Subcutaneous adipose tissue (tissue), 4 donors: ENCODE results near the gene SEPTIN1. TPM values are rescaled to one million over a fixed set of nuclear protein-coding genes. Genes with fewer than 3 reads are reported as not detected.

ENCODE experiments used
- CTCF ChIP-seq: fragments of 450-650 bp; IDR thresholded peaks from one replicate; pipeline ENCODE4 v1.5.1; 2016; ENCODE audit warnings: low read depth, mild to moderate bottlenecking, control low read depth, antibody characterized with exemption, moderate library complexity
- total RNA-seq, 4 donors: library from RNA; depleted of rRNA; stranded (reverse); fragments of >200 nt; gene quantifications; one replicate each; pipeline ENCODE4 v1.1.0, GENCODE V29; 2016

The SEPTIN1 gene
- total RNA-seq, 4 donors from 2014 or later, result 0.33 to 4.4 (median 1.8) TPM

DNA sequence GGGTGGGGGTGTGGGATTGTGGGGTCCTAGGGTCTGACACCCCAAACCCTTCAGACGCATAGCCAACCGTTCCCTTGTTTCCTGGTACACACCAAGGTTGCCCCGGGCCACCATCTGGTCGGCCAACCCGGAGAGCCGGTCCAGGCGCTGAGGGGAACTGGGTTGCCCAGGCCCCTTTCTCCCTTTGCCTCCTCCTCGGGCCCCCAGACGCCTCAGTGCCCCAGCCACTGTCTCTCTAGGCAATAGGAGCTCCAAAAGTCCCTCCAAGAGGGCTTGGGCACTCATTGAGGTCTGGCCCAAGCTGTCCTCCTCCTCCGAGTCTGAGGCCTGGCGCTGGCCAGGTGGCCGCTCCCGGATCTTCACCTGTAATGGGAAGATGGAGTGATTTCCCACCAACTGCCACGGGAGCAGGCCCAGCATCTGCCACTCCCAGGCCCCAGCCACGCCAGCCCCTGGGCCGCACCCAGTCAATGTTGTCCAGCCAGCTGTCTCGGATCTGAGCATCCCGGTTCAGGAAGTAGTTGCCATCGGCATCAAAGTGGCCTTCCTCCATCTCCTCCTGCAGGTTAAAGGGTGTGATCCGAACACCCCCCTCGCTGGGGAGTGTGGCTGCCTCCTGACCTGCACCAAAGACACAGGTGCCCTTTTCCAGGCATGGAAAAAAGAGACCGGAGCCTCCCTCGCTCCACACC, 28.8 kb downstream of the SEPTIN1 start:
- no peak for TF ChIP-seq CTCF

GRCh38 chr16:30352488-30353401, 29.6 kb downstream of the SEPTIN1 start:
- TF ChIP-seq CTCF, result no peak

DNA sequence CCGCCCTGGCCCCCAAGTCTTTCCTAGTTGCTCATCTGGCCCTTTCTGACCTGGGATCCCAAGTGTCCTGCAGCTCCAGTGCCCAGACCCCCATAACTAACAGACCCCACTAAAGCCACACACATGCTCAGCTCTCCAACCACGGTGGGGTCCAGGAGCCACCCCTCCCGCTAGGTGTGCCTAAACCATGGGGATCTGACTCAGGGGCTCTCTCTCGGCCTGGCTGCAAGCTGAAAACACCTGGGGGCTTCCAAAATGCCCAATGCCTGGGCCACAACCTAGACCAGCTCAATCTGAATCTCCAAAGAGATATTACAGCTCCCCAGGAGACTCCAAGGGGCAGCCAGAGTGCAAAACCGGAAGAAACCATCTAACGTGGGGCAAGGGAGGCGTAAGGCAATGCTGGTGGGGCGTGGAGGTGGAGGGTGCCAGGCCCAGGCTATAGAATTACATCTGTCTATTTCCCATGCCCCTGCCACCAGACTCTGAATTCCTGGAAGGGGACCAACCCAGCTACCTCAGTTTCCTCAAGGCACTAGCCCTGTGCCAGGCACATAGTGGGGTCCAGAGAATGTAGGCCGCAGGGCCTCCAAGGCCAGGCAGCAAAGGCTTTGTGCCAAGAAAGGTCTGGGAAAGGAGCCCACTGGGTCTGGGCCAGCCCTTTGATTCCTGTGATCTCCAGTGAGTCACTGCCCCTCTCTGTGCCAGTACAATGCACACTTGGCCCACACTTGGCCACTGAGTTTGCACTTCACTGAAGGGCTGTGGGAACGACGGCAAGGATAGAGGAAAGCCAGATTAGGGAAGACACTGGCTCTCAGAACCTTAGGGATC, 30.6 kb downstream of the SEPTIN1 start:
- TF ChIP-seq CTCF, result no peak

DNA sequence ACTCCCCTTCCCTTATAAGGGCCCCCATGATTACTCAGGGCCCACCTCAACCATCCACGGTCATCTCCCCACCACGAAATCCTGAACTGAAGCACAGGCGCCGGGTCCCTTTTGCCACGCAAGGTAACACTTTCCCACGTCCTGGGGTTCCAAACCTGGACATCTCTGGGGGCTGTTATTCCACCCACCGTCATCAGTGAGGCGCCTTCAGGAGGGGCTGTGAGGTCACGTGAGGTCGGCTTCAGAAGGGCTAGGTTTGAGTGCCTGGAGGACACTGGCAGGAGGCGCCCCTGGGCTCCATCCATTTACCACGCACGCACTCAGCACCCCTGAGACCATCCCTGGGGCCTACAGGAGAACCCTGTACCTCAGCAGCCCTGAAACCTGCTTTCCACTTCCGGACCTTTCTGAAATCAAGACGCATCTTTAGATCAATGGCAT, 31.3 kb downstream of the SEPTIN1 start:
- no peak for TF ChIP-seq CTCF

GRCh38 chr16:30350134-30350871, 32.1 kb downstream of the SEPTIN1 start:
- TF ChIP-seq CTCF, result no peak

GRCh38 chr16:30349675-30350074, 32.7 kb downstream of the SEPTIN1 start:
- no peak for TF ChIP-seq CTCF
